ENCODE measurements around the gene RNF5.

DNA sequence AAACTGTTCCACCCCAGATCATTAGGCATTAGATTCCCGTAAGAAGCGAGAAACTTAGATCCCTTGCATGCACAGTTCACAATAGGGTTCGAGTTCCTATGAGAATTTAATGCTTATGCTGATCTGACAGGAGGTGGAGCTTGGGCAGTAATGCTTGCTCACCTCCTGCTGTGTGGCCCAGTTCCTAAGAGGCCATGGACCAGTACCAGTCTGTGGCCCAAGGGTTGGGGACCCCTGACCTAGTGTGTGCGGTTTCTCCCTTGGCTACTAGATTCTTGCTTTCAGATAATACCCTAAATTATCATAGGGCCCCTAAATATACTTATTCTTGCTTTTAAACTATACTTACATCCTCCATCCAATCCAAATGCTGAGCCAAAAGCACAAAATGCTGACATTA is 16.2 kb downstream of the RNF5 start:
- TF ChIP-seq POLR2A (IDR thresholded peaks at IDR 0.05; ENCODE audit: low read length), result no peak
- TF ChIP-seq GATA1 (IDR thresholded peaks at IDR 0.05; ENCODE audit: low read depth, low read length), result no peak

All from erythroblast (primary cell).